Glomerular visceral epithelial cell (primary cell): Measurements from ENCODE around the gene PGAP6.
"Not testable (repeated sequence)": the region's sequence is repeated elsewhere in the genome, so short reads cannot be mapped to it uniquely, and the experiment has no call there.

Experiments
- DNase-seq: peaks from one replicate; pipeline ENCODE4 v3.0.0-alpha.2; 2016; ENCODE audit errors: extremely low spot score

The PGAP6 gene, protein sequence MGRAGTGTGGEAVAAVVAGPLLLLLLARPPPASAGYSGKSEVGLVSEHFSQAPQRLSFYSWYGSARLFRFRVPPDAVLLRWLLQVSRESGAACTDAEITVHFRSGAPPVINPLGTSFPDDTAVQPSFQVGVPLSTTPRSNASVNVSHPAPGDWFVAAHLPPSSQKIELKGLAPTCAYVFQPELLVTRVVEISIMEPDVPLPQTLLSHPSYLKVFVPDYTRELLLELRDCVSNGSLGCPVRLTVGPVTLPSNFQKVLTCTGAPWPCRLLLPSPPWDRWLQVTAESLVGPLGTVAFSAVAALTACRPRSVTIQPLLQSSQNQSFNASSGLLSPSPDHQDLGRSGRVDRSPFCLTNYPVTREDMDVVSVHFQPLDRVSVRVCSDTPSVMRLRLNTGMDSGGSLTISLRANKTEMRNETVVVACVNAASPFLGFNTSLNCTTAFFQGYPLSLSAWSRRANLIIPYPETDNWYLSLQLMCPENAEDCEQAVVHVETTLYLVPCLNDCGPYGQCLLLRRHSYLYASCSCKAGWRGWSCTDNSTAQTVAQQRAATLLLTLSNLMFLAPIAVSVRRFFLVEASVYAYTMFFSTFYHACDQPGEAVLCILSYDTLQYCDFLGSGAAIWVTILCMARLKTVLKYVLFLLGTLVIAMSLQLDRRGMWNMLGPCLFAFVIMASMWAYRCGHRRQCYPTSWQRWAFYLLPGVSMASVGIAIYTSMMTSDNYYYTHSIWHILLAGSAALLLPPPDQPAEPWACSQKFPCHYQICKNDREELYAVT

GRCh38 chr16:381789-382717, at the start of gene PGAP6:
Gene PGAP6, minus strand, starts transcription at chr16:381978. Its CDS starts 157 bp downstream, at chr16:381821.
- peak; percentile 72 for DNase-seq

GRCh38 chr16:430904-431303, 49.1 kb upstream of the PGAP6 start:
- DNase-seq = no peak

- no peak for DNase-seq
These were observed 45.5 kb upstream of the PGAP6 start for GRCh38 chr16:427250-427649.

GRCh38 chr16:426906-427249, 45.1 kb upstream of the PGAP6 start:
- DNase-seq = peak; percentile 11

GRCh38 chr16:426115-426905, 44.5 kb upstream of the PGAP6 start:
- DNase-seq = no peak

- DNase-seq = no peak
These were observed 43.9 kb upstream of the PGAP6 start for GRCh38 chr16:425740-426114.

- DNase-seq = peak; percentile 76
These were observed 43.4 kb upstream of the PGAP6 start, which contains the start of gene RAB11FIP3 for GRCh38 chr16:425082-425718. Gene RAB11FIP3, plus strand, starts transcription at chr16:425649. Its CDS starts 358 bp downstream, at chr16:426007.

DNA sequence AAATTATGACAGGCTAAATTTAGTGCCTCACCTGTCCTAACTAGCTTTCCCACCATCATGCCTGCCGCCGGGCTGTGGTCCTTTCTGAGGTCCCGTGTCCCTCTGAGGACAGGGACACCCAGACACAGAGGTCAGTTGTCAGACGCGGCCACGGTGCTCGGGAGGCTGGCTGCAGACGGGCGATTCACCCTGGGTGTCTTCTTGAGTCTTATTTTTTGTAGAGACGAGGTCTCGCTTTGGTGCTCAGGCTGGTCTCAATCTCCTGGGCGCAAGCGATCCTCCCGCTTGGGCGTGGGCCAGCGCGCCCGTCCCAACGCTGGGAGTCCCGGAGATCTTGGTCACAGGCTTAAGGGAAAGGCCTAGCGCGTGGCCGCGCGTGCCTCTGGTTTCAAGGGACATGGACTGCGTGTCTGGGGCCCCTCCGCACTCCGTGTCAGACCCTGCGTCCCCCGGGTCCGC, 42.9 kb upstream of the PGAP6 start:
- DNase-seq = no peak

DNA sequence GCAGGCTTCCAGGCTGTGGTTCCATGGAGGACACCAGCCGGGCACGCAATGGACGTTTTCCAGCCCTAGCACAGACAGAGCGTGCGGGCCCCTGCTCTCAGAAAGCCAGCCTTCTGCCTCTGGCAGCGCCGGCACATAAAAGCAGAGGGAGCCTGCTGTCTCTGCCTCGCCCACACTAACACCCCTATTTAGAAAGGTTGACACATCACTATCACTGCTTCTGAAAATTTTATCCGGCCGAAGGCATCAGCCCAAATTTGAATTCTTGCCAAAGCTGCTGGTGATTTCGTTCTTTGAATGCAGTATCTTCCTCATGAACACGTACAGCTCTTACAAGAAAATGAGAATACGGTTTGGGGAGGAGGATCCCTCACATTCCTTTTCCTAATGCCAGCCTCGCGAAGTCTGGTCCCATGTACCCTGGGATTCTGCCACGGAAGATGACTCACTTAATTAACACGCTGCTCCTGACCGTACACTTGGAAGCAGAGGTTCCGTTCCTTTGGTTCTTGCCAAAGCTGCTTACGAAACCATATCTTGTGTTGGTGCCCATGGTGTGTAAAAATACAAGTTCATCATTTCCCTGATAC, 42.4 kb upstream of the PGAP6 start:
- peak; percentile 92 for DNase-seq

GRCh38 chr16:422179-422578, 40.4 kb upstream of the PGAP6 start:
- not testable (repeated sequence) for DNase-seq

- DNase-seq = not testable (repeated sequence)
These were observed 33.4 kb upstream of the PGAP6 start for GRCh38 chr16:415170-415498.

DNA sequence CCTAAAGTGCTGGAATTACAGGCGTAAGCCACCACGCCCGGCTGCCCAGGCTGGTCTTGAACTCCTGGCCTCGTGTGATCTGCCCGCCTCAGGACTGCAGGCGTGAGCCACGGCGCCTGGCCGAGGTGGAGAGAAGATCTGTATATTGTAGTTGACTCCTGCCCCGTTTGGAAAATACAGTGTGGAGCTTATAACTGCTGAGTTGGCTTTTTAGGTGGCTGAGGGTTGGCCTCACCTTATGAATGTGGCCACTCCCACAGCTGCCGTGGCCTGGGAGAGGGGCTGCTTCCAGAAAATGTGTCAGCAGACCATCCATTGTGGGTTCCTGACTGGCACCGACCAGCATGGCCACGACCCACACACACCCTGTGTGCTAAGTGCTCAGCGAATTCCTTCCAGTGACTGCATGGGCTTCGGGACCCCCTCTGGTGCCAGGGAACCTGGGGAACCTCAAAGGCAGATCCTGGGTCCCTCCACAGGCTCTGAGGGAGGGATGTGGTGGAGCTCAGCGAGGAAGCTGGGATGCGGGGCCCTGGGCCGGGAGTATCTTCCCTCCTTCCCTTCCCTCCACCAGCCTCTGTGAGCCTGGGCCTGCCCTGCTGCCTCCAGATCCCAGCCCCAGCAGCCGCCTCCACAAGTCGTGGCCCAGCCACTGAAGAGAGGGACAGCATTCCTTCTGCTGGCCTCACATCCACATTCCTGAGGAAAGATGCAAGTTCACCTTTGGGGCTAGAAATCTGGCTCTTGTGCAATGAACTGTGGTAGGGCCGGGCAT, 32.8 kb upstream of the PGAP6 start:
- peak; percentile 14 for DNase-seq

DNA sequence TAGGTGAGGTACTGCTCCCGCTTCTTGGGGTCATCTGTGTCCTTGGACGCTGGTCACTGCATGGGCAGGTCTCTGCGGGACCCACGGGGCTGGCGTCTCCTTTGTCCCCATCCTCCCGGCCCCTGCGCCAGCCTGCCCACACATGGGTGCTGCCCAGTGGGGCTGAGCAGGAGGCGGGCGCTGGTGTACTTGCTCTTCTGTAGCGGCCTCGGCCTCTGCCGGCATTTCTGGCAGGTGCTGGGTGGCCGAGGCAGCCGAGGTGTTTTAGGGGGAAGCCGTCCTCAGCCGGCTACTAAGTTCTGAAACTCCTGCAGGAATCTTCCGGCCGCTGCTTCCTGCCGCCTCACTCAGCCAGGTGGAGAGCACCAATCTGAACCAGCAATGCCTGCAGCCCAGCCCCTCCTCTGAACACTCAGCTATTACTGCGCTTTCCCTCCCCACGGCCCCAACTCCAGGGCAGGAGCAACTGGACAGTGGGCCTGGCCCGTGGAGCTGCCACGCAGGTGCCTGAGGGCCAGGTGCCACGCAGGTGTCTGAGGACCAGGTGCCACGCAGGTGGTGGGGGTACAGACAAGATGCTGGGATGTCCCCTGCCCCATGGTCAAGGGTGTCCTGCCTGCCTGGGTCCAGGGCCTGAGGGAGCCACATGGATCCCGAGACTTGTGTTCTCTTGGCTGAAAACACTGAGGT, 29.9 kb upstream of the PGAP6 start:
- no peak for DNase-seq

GRCh38 chr16:410516-411178, 28.9 kb upstream of the PGAP6 start:
- DNase-seq = no peak

DNA sequence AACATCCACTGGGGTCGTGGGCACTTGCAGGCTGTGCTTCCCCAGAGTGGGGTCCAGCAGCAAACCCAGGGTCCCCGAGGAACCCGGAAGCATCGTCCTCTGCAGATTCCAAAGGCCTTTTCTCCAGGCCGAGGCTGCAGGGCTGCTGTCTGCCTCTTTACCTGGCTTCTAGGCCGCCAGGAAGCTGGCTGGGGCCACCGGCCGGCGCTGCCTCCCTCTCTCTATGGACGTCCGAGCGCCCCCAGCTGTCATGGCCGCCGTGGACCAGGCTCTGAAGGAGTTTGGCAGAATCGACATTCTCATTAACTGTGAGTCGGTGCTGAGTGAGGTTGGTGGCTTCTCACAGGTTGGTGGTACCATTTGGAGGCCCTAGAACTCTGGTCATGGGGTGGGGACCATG, 25.5 kb upstream of the PGAP6 start:
- no peak for DNase-seq

DNA sequence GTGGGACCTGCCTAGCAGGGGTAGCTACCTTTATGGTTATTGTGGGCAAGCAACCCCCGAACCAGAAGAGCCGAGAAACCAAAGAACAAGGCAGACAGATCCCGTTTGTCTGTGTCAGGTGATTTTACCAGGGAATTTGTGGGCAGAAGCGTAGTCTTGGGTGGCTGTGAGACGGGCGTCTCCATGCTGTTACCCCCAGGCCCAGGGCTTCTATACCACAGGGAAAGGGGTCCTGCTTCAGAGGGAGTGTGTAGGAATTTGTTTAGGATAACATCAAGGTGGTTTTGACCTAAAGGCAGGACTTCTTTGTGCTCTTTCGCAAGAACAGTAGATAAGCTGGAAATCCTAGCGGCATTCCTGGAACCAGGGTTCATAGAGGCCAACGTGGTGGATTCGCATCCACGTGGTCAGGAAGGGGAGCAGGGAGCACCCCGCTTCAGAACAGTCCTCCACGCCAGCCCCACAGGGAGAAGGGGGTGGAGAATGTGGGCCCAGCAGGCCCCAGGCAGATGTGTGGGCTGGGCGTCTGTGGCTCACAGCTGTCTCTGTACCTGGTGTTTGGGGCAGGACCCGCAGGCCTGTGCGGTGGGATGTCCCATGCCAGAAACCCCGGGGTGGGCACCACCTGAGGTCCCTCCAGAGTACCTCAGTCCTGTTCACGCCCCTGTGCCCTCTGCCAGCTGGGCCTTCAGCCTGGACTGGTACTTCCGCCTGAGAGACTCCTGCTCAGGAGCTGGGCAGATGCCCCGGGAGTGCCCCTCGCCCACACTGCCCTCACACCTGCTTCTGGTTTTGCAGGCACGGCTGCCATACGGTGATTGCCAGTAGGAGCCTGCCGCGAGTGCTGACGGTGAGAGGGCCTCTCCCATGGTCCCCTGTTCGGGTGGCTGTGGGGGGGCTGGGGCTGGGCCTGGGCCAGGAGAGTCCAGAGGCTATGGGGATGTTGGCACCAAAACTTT, 24.0 kb upstream of the PGAP6 start:
- no peak for DNase-seq

DNA sequence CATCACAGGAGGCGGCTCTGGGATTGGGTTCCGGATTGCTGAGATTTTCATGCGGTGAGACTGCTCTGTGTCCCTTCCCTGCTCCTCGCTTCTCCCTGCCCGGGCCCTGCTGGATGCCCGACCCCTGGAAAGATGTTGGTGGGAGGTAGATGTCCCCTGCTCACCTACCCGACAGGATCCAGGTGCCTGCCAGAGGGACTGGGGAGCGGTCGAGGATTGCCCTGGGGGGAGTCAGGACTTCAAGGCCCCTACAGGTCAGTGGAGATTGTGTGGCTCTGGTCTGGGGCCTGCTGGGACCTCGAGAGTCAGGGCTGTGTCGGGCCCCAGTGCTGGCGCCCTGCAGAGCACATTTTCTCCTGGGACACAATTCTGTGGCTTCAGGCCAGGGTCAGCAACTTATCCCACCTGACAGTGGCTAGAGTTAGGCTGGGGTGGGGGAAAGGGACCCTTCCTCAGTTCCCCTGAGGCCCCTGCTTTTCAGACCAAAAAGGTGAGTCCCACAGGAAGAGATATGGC, 23.3 kb upstream of the PGAP6 start:
- DNase-seq = no peak
